ENCODE measurements around the gene CYB5B. TPM values are rescaled to one million over a fixed set of nuclear protein-coding genes. Genes with fewer than 3 reads are reported as not detected.

Gene CYB5B
- total RNA-seq, 1 donor, result 67.7 TPM

DNA sequence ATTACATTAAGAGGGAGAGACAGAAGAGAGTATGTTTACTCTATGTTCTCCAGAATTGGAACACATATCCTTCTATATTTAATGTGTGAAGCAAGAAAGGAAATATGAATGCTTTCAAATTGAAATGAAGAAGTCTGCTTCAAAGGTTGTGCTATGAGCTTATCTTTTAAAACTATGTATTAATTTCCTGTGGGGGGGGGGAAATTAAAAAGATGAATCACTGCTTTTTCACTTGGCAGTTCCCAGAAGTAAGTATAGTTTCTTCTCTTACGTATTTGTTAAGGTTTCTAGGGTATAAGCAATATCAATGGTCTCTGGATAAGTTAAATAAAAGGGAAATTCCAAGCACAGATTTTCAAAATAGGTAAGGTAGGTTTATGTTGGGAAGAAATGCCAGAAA, 45.7 kb upstream of the CYB5B start:
- Histone ChIP-seq H3K4me1 (ENCODE audit: insufficient read depth, low read length) (peaks cover 3% of the 10 kb centered on the region), H2AFZ (ENCODE audit: low read length) (no peak overlapping the region), H3K36me3 (ENCODE audit: insufficient read depth, low read length) (peaks cover 54% of the 10 kb centered on the region), H3K9me3 (ENCODE audit: low read depth, low read length) (no peaks in the 10 kb centered on the region), H3K27me3 (ENCODE audit: insufficient read depth, low read length) (no peaks in the 10 kb centered on the region), H3K79me2 (ENCODE audit: insufficient read depth, low read length) (peaks cover 29% of the 10 kb centered on the region), H3K27ac (ENCODE audit: low read depth, low read length) (peak overlapping the region; percentile 45), H3K4me3 (ENCODE audit: insufficient read depth, low read length) (no peak overlapping the region), H4K20me1 (ENCODE audit: insufficient read depth, low read length) (peaks cover 3% of the 10 kb centered on the region), H3K4me2 (ENCODE audit: insufficient read depth, low read length) (no peak overlapping the region)
- TF ChIP-seq, protein P1, sequence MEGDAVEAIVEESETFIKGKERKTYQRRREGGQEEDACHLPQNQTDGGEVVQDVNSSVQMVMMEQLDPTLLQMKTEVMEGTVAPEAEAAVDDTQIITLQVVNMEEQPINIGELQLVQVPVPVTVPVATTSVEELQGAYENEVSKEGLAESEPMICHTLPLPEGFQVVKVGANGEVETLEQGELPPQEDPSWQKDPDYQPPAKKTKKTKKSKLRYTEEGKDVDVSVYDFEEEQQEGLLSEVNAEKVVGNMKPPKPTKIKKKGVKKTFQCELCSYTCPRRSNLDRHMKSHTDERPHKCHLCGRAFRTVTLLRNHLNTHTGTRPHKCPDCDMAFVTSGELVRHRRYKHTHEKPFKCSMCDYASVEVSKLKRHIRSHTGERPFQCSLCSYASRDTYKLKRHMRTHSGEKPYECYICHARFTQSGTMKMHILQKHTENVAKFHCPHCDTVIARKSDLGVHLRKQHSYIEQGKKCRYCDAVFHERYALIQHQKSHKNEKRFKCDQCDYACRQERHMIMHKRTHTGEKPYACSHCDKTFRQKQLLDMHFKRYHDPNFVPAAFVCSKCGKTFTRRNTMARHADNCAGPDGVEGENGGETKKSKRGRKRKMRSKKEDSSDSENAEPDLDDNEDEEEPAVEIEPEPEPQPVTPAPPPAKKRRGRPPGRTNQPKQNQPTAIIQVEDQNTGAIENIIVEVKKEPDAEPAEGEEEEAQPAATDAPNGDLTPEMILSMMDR (IDR thresholded peaks at IDR 0.05; ENCODE audit: extremely low read depth, low read depth, low read length), result no peak
- DNase-seq (ENCODE audit: insufficient read length, low spot score, missing footprints), result no peak

DNA sequence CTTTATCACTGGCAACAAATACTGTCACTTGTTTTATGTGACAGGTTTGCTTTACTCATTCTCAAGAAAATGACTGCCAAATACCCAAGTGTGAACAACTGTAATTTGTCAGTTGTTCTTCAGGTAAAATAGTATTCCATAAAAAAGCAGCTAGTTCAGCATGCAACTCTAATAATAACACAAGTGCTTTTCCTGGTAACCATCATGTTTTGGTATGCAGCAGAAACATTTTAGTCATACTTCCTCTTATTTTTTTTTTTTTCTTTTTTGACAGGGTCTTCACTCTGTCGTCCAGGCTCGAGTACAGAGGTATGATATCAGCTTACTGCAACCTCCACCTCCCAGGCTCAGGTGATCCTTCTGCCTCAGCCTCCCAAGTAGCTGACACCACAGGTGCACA, 43.2 kb upstream of the CYB5B start:
- peaks cover 48% of the 10 kb centered on the region for H3K79me2 ChIP-seq (ENCODE audit: insufficient read depth, low read length)
- TF ChIP-seq, protein P1 (IDR thresholded peaks at IDR 0.05; ENCODE audit: extremely low read depth, low read depth, low read length), result no peak
- H4K20me1 ChIP-seq (ENCODE audit: insufficient read depth, low read length), result peaks cover 6% of the 10 kb centered on the region
- peaks cover 54% of the 10 kb centered on the region for H3K36me3 ChIP-seq (ENCODE audit: insufficient read depth, low read length)
- no peak overlapping the region for H3K4me3 ChIP-seq (ENCODE audit: insufficient read depth, low read length)
- no peak for DNase-seq (ENCODE audit: insufficient read length, low spot score, missing footprints)
- H3K4me2 ChIP-seq (ENCODE audit: insufficient read depth, low read length), result no peak overlapping the region
- H3K9me3 ChIP-seq (ENCODE audit: low read depth, low read length), result no peaks in the 10 kb centered on the region
- H3K27ac ChIP-seq (ENCODE audit: low read depth, low read length), result no peak overlapping the region
- no peak overlapping the region for H2AFZ ChIP-seq (ENCODE audit: low read length)
- no peaks in the 10 kb centered on the region for H3K27me3 ChIP-seq (ENCODE audit: insufficient read depth, low read length)
- peaks cover 15% of the 10 kb centered on the region for H3K4me1 ChIP-seq (ENCODE audit: insufficient read depth, low read length)

DNA sequence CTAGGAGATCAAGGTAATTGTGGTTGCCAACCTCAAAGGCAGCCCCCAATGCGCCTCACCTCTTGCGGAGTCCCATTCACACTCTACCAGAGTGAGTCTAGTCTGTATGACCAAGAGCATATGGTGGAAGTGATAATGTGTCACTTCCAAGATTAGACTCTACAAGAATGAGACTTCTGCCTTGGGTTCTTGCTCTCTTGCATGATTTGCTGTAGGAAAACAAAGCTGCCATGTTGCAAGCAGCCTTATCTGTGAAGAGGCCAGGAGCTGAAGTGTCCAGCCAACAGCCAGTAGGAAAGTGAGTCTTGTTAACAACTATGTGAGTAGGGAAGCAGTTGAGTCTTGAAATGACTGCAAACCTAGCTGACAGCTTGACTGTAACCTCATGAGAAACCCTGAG, 42.0 kb upstream of the CYB5B start:
- Histone ChIP-seq H3K9me3 (ENCODE audit: low read depth, low read length) (no peaks in the 10 kb centered on the region), H4K20me1 (ENCODE audit: insufficient read depth, low read length) (peaks cover 6% of the 10 kb centered on the region), H3K79me2 (ENCODE audit: insufficient read depth, low read length) (peaks cover 48% of the 10 kb centered on the region), H3K4me3 (ENCODE audit: insufficient read depth, low read length) (no peak overlapping the region), H3K27me3 (ENCODE audit: insufficient read depth, low read length) (no peaks in the 10 kb centered on the region), H2AFZ (ENCODE audit: low read length) (no peak overlapping the region), H3K4me2 (ENCODE audit: insufficient read depth, low read length) (no peak overlapping the region), H3K27ac (ENCODE audit: low read depth, low read length) (no peak overlapping the region), H3K4me1 (ENCODE audit: insufficient read depth, low read length) (peaks cover 21% of the 10 kb centered on the region), H3K36me3 (ENCODE audit: insufficient read depth, low read length) (peaks cover 54% of the 10 kb centered on the region)
- TF ChIP-seq, protein P1 (IDR thresholded peaks at IDR 0.05; ENCODE audit: extremely low read depth, low read depth, low read length), result no peak
- no peak for DNase-seq (ENCODE audit: insufficient read length, low spot score, missing footprints)

- H3K27ac ChIP-seq (ENCODE audit: low read depth, low read length), result peak overlapping the region; percentile 88
- H3K4me1 ChIP-seq (ENCODE audit: insufficient read depth, low read length), result peaks cover 18% of the 10 kb centered on the region
- H3K36me3 ChIP-seq (ENCODE audit: insufficient read depth, low read length), result peaks cover 35% of the 10 kb centered on the region
- peak overlapping the region; percentile 86 for H3K4me3 ChIP-seq (ENCODE audit: insufficient read depth, low read length)
- H3K9me3 ChIP-seq (ENCODE audit: low read depth, low read length), result no peaks in the 10 kb centered on the region
- peak overlapping the region; percentile 71 for H2AFZ ChIP-seq (ENCODE audit: low read length)
- peak overlapping the region; percentile 88 for H3K4me2 ChIP-seq (ENCODE audit: insufficient read depth, low read length)
- no peaks in the 10 kb centered on the region for H3K27me3 ChIP-seq (ENCODE audit: insufficient read depth, low read length)
- TF ChIP-seq, protein P1 (IDR thresholded peaks at IDR 0.05; ENCODE audit: extremely low read depth, low read depth, low read length), result no peak
- H4K20me1 ChIP-seq (ENCODE audit: insufficient read depth, low read length), result peaks cover 6% of the 10 kb centered on the region
- no peak for DNase-seq (ENCODE audit: insufficient read length, low spot score, missing footprints)
- peaks cover 48% of the 10 kb centered on the region for H3K79me2 ChIP-seq (ENCODE audit: insufficient read depth, low read length)
Observed at GRCh38 chr16:69384974-69385373, 39.4 kb upstream of the CYB5B start.
